ENCODE data around the gene ULK2.
A peak's percentile ranks its signal among the peaks of the same experiment; 100 is the strongest.

The ULK2 gene

GRCh38 chr17:19812407-19812806 lies 55.3 kb downstream of the ULK2 start:
- H3K4me3 ChIP-seq (ENCODE audit: control insufficient read depth, low read depth, low read length), result no peak overlapping the region
- peak; percentile 20 for TF ChIP-seq CTCF (conservative IDR thresholded peaks at IDR 0.05; ENCODE audit: control insufficient read depth, insufficient read depth, low read depth, low read length)
- DNase-seq (ENCODE audit: low read depth), result peak; percentile 10

- TF ChIP-seq CTCF (conservative IDR thresholded peaks at IDR 0.05; ENCODE audit: control insufficient read depth, insufficient read depth, low read depth, low read length), result no peak
- no peak overlapping the region for H3K4me3 ChIP-seq (ENCODE audit: control insufficient read depth, low read depth, low read length)
- peak; percentile 16 for DNase-seq (ENCODE audit: low read depth)
Measured at GRCh38 chr17:19805006-19805405, 62.7 kb downstream of the ULK2 start.

GRCh38 chr17:19800571-19800970 lies 67.2 kb downstream of the ULK2 start:
- no peak overlapping the region for H3K4me3 ChIP-seq (ENCODE audit: control insufficient read depth, low read depth, low read length)
- DNase-seq (ENCODE audit: low read depth), result no peak
- TF ChIP-seq CTCF (conservative IDR thresholded peaks at IDR 0.05; ENCODE audit: control insufficient read depth, insufficient read depth, low read depth, low read length), result no peak

GRCh38 chr17:19799796-19800195 lies 67.9 kb downstream of the ULK2 start:
- H3K4me3 ChIP-seq (ENCODE audit: control insufficient read depth, low read depth, low read length), result no peak overlapping the region
- no peak for DNase-seq (ENCODE audit: low read depth)
- TF ChIP-seq CTCF (conservative IDR thresholded peaks at IDR 0.05; ENCODE audit: control insufficient read depth, insufficient read depth, low read depth, low read length), result no peak

GRCh38 chr17:19796457-19796856 lies 71.3 kb downstream of the ULK2 start:
- no peak for TF ChIP-seq CTCF (conservative IDR thresholded peaks at IDR 0.05; ENCODE audit: control insufficient read depth, insufficient read depth, low read depth, low read length)
- DNase-seq (ENCODE audit: low read depth), result no peak
- H3K4me3 ChIP-seq (ENCODE audit: control insufficient read depth, low read depth, low read length), result no peak overlapping the region

- no peak for DNase-seq (ENCODE audit: low read depth)
- no peak for TF ChIP-seq CTCF (conservative IDR thresholded peaks at IDR 0.05; ENCODE audit: control insufficient read depth, insufficient read depth, low read depth, low read length)
- H3K4me3 ChIP-seq (ENCODE audit: control insufficient read depth, low read depth, low read length), result no peak overlapping the region
Measured at GRCh38 chr17:19791918-19792550, 75.7 kb downstream of the ULK2 start.

All from fibroblast of mammary gland (primary cell).